GM06990 (cell line): ENCODE results near the gene DNAL4.

ENCODE experiments used
- DNase-seq: peaks from one replicate; pipeline ENCODE4 v3.0.0-alpha.2; 2011; ENCODE audit not compliant: insufficient read length; ENCODE audit errors: extremely low read depth
- H3K27me3 ChIP-seq: replicated peaks from 2 replicates; pipeline ENCODE4 v1.6.0; 2011; ENCODE audit warnings: low read length; ENCODE audit not compliant: control insufficient read depth, insufficient read depth
- H3K36me3 ChIP-seq: 2 replicates; pipeline ENCODE4 v1.5.1; 2011; ENCODE audit warnings: low read length; ENCODE audit not compliant: control insufficient read depth, insufficient read depth
- H3K4me3 ChIP-seq: replicated peaks from 2 replicates; pipeline ENCODE4 v1.5.1; 2011; ENCODE audit warnings: low read depth, mild to moderate bottlenecking, control low read depth, low read length
- TF ChIP-seq, protein P1 (sequence below): IDR thresholded peaks from 2 replicates; pipeline ENCODE4 v1.5.1; 2011; ENCODE audit warnings: low read length, control low read depth, mild to moderate bottlenecking, inconsistent platforms; ENCODE audit not compliant: insufficient read depth, poor library complexity, severe bottlenecking

Gene DNAL4

GRCh38 chr22:38733329-38733723 lies 60.6 kb downstream of the DNAL4 start:
- TF ChIP-seq, protein P1, sequence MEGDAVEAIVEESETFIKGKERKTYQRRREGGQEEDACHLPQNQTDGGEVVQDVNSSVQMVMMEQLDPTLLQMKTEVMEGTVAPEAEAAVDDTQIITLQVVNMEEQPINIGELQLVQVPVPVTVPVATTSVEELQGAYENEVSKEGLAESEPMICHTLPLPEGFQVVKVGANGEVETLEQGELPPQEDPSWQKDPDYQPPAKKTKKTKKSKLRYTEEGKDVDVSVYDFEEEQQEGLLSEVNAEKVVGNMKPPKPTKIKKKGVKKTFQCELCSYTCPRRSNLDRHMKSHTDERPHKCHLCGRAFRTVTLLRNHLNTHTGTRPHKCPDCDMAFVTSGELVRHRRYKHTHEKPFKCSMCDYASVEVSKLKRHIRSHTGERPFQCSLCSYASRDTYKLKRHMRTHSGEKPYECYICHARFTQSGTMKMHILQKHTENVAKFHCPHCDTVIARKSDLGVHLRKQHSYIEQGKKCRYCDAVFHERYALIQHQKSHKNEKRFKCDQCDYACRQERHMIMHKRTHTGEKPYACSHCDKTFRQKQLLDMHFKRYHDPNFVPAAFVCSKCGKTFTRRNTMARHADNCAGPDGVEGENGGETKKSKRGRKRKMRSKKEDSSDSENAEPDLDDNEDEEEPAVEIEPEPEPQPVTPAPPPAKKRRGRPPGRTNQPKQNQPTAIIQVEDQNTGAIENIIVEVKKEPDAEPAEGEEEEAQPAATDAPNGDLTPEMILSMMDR = peak; percentile 82
- Histone ChIP-seq H3K4me3 (no peak overlapping the region), H3K27me3 (no peaks in the 10 kb centered on the region), H3K36me3 (peaks cover 60% of the 10 kb centered on the region)
- DNase-seq = no peak

DNA sequence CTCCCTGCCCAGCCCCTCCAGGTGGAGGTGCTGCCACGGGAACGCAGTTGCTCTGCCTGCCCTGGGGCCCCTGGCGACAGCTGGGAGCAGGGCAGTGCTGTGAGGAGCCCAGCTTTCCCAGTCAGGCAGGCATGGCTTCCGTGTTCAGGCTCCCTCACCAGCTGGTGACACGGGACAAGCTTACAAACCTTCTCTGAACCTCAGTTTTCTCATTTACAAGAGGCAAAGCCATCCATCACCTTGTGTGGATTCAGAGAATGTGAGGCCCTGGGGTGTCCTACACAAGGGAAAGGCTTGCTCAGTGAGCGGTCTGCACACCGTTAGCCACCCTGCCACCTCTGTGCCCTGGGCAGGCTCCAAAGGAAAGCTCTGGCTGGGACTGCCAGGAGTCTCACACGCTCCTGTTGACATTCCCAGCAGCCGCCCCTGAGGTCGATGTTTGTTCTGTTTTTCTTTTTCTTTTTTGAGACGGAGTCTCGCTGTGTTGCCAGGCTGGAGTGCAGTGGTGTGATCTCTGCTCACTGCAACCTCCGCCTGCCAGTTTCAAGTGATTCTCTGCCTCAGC lies 61.6 kb downstream of the DNAL4 start:
- no peak overlapping the region for H3K4me3 ChIP-seq
- H3K27me3 ChIP-seq = no peaks in the 10 kb centered on the region
- no peak for DNase-seq
- TF ChIP-seq, protein P1 = no peak
- H3K36me3 ChIP-seq = peaks cover 60% of the 10 kb centered on the region

GRCh38 chr22:38731703-38732161 lies 62.2 kb downstream of the DNAL4 start:
- no peak for DNase-seq
- no peak overlapping the region for H3K4me3 ChIP-seq
- peaks cover 60% of the 10 kb centered on the region for H3K36me3 ChIP-seq
- no peaks in the 10 kb centered on the region for H3K27me3 ChIP-seq
- TF ChIP-seq, protein P1 = no peak

- DNase-seq = no peak
- Histone ChIP-seq H3K36me3 (peaks cover 65% of the 10 kb centered on the region), H3K4me3 (no peak overlapping the region), H3K27me3 (no peaks in the 10 kb centered on the region)
- TF ChIP-seq, protein P1 = no peak
Observed at GRCh38 chr22:38730411-38730871, 63.5 kb downstream of the DNAL4 start.

GRCh38 chr22:38729946-38730345 lies 64.0 kb downstream of the DNAL4 start:
- Histone ChIP-seq H3K4me3 (no peak overlapping the region), H3K36me3 (peaks cover 63% of the 10 kb centered on the region), H3K27me3 (no peaks in the 10 kb centered on the region)
- TF ChIP-seq, protein P1 = no peak
- DNase-seq = no peak
